ENCODE measurements around the gene CLDN11. TPM values are rescaled to one million over a fixed set of nuclear protein-coding genes. Genes with fewer than 3 reads are reported as not detected.

Gene CLDN11
- polyA plus RNA-seq, 4 donors = 212 to 267 (median 222) TPM

- no peak for DNase-seq (ENCODE audit: low read depth in 4 of 4, low spot score in 3 of 4)
These were observed 49.0 kb downstream of the CLDN11 start for GRCh38 chr3:170467571-170468147.

- peak in 3 of 4 donors; percentile 63 to 77 (median 75) for DNase-seq (ENCODE audit: low read depth in 4 of 4, low spot score in 3 of 4)
These were observed 50.7 kb downstream of the CLDN11 start for GRCh38 chr3:170469151-170470062.

GRCh38 chr3:170470063-170471016 lies 51.7 kb downstream of the CLDN11 start:
- DNase-seq (ENCODE audit: low read depth in 4 of 4, low spot score in 3 of 4) = no peak

- no peak for DNase-seq (ENCODE audit: low read depth in 4 of 4, low spot score in 3 of 4)
These were observed 52.5 kb downstream of the CLDN11 start for GRCh38 chr3:170471149-170471548.

- no peak for DNase-seq (ENCODE audit: low read depth in 4 of 4, low spot score in 3 of 4)
These were observed 54.7 kb downstream of the CLDN11 start for GRCh38 chr3:170473358-170473757.

GRCh38 chr3:170475092-170475685 lies 56.5 kb downstream of the CLDN11 start:
- no peak for DNase-seq (ENCODE audit: low read depth in 4 of 4, low spot score in 3 of 4)

GRCh38 chr3:170476291-170476690 lies 57.6 kb downstream of the CLDN11 start:
- no peak for DNase-seq (ENCODE audit: low read depth in 4 of 4, low spot score in 3 of 4)

GRCh38 chr3:170477395-170477794 lies 58.7 kb downstream of the CLDN11 start:
- DNase-seq (ENCODE audit: low read depth in 4 of 4, low spot score in 3 of 4) = no peak

GRCh38 chr3:170480111-170480510 lies 61.4 kb downstream of the CLDN11 start:
- no peak for DNase-seq (ENCODE audit: low read depth in 4 of 4, low spot score in 3 of 4)

GRCh38 chr3:170482199-170482598 lies 63.5 kb downstream of the CLDN11 start:
- no peak for DNase-seq (ENCODE audit: low read depth in 4 of 4, low spot score in 3 of 4)

- DNase-seq (ENCODE audit: low read depth in 4 of 4, low spot score in 3 of 4) = no peak
These were observed 65.0 kb downstream of the CLDN11 start for GRCh38 chr3:170483485-170484262.

Other genes with a start within 250 kb of the CLDN11 start
- 10 to 100 TPM; 22.3 to 33.3 (median 27.6) TPM for gene PHC3, start 237.1 kb upstream of the CLDN11 start, polyA plus RNA-seq (ENCODE audit: insufficient read length in 4 of 4)
- gene PRKCI, start 196.4 kb upstream of the CLDN11 start, polyA plus RNA-seq (ENCODE audit: insufficient read length in 4 of 4) = 100 to 1,000 TPM in 1 of 4 donors, 10 to 100 TPM in 3; 61.3 to 100 (median 78.6) TPM
- 10 to 100 TPM; 39.4 to 45.7 (median 45.1) TPM for gene SKIL, start 61.2 kb upstream of the CLDN11 start, polyA plus RNA-seq (ENCODE audit: insufficient read length in 4 of 4)
- 1 to 10 TPM; 1.8 to 2.6 (median 2.4) TPM for gene SLC7A14, start 167.2 kb downstream of the CLDN11 start, polyA plus RNA-seq (ENCODE audit: insufficient read length in 4 of 4)

All from right renal pelvis (tissue), 4 donors.